ENCODE data around the gene TDRD9. TPM values are rescaled to one million over a fixed set of nuclear protein-coding genes. Genes with fewer than 3 reads are reported as not detected.

Gene TDRD9, protein sequence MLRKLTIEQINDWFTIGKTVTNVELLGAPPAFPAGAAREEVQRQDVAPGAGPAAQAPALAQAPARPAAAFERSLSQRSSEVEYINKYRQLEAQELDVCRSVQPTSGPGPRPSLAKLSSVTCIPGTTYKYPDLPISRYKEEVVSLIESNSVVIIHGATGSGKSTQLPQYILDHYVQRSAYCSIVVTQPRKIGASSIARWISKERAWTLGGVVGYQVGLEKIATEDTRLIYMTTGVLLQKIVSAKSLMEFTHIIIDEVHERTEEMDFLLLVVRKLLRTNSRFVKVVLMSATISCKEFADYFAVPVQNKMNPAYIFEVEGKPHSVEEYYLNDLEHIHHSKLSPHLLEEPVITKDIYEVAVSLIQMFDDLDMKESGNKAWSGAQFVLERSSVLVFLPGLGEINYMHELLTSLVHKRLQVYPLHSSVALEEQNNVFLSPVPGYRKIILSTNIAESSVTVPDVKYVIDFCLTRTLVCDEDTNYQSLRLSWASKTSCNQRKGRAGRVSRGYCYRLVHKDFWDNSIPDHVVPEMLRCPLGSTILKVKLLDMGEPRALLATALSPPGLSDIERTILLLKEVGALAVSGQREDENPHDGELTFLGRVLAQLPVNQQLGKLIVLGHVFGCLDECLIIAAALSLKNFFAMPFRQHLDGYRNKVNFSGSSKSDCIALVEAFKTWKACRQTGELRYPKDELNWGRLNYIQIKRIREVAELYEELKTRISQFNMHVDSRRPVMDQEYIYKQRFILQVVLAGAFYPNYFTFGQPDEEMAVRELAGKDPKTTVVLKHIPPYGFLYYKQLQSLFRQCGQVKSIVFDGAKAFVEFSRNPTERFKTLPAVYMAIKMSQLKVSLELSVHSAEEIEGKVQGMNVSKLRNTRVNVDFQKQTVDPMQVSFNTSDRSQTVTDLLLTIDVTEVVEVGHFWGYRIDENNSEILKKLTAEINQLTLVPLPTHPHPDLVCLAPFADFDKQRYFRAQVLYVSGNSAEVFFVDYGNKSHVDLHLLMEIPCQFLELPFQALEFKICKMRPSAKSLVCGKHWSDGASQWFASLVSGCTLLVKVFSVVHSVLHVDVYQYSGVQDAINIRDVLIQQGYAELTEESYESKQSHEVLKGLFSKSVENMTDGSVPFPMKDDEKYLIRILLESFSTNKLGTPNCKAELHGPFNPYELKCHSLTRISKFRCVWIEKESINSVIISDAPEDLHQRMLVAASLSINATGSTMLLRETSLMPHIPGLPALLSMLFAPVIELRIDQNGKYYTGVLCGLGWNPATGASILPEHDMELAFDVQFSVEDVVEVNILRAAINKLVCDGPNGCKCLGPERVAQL (N-terminal part only)
- not detected for polyA plus RNA-seq (2012; ENCODE audit: missing spikeins)

DNA sequence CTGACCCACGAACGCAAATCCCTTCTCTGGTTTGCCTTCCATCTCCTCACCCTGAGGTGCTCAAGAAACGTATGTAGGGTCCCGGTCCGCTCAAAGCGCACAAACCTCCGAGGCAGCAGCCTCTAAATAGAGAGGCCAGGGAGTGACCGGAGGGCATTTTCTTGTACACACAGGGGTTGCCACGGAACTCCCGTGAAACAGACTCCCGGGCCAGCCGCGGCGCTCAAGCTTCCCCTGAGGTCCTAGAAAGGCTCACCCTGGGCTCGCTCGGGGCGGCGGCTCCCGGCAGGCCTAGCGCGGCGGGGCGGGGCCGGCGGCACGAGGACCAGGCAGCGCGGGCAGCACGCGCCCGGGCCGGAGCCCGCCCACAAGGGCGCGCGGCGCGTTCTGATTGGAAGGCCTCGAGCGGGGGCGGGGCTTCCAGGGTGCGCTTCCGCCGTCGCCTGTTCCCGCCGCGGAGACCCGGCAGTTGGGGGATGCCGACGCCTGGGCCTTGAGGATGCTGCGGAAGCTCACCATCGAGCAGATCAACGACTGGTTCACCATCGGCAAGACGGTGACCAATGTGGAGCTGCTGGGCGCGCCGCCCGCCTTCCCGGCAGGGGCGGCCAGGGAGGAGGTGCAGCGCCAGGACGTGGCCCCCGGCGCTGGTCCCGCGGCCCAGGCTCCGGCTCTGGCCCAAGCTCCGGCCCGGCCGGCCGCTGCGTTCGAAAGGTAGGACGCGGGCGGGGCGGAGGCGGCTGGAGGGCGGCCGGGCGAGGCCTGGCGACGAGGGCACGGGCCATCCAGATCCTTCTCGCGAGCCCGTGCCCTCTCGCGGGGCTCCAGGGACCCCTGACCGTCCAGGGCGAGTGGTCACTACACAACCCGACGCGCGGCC is at the start of gene TDRD9:
TDRD9 (plus strand) TSS at position 446 of the 880 bp plus-strand sequence; CDS start at position 500, 54 bp downstream.
- FAIRE-seq (no peak), DNase-seq (ENCODE audit: insufficient read length) (no peak)
- TF ChIP-seq TAF1 (IDR thresholded peaks at IDR 0.05; ENCODE audit: borderline replicate concordance, low read depth, low read length) (no peak), POLR2A (IDR thresholded peaks at IDR 0.05; ENCODE audit: low read depth, low read length) (no peak), POLR2AphosphoS5 (IDR thresholded peaks at IDR 0.05; ENCODE audit: low read depth, low read length) (no peak)

DNA sequence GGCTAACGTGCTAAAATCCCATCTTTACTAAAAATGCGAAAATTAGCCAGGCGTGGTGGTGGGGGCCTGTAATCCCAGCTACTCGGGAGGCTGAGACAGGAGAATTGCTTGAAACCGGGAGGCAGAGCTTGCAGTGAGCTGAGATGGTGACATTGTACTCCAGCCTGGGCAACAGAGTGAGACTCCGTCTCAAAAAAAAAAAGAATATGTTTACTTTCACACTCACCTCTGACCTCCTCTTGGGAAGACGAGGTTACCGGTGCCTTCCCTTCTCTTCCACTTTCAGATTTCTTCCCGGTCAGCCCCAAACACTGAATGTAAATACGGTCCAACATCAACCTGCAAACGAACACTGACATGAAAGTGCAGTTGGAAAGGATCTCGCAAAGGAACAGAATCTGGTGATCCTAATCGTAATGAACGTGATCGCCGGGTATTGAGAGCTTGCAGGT is 49.1 kb upstream of the TDRD9 start:
- DNase-seq (ENCODE audit: insufficient read length), result no peak
- no peak for TF ChIP-seq TAF1 (IDR thresholded peaks at IDR 0.05; ENCODE audit: borderline replicate concordance, low read depth, low read length)
- TF ChIP-seq POLR2A (IDR thresholded peaks at IDR 0.05; ENCODE audit: low read depth, low read length), result no peak
- no peak for TF ChIP-seq POLR2AphosphoS5 (IDR thresholded peaks at IDR 0.05; ENCODE audit: low read depth, low read length)
- no peak for FAIRE-seq

GRCh38 chr14:103879570-103880347 is 48.5 kb upstream of the TDRD9 start:
- FAIRE-seq (no peak), DNase-seq (ENCODE audit: insufficient read length) (no peak)

DNA sequence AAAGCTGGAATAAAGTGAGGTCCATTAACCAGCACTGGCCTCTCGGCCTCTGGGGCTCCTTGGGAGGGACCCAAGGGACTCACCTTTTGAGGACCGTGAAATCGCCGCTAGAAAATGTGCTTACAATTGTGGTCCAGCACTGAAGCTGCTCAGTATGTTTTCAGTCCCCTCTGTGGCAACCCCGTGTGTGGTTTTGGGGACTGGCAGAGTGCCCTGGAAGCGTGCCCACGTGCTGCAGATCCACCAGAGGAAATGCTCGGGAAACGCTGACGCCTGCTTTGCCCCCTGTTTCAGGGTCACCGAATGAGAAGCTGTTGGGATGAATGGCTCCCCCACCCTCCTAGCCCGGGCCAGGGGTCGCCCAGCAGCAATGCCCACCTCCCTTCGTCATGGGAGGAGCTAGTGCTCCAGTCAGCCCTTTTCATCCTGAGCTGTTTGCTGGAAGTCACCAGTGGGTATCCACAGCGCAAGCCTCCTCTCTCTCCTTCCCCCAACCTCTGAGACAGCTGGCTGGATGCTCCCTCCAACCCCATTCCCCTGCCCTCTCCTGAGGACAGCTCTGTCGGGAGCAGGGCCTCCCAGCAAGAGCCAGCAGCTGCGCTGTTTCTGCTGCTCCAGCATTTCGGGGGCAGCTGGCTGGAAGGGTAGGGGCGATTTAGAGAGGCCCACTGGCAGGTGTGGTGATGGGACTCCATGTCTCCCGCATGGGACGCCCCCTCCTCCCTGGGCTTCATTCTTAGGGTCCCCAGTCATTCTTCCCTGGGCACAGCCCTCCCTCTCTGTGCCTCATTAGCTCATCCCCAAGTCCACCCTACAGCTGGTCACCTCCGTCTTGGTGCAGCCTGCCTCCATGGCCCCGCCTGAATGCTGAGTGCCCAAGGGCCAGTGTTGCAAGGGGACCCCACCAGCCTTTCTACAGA is 47.6 kb upstream of the TDRD9 start:
- FAIRE-seq, result no peak
- TF ChIP-seq TAF1 (IDR thresholded peaks at IDR 0.05; ENCODE audit: borderline replicate concordance, low read depth, low read length) (no peak), POLR2A (IDR thresholded peaks at IDR 0.05; ENCODE audit: low read depth, low read length) (no peak), POLR2AphosphoS5 (IDR thresholded peaks at IDR 0.05; ENCODE audit: low read depth, low read length) (no peak)
- no peak for DNase-seq (ENCODE audit: insufficient read length)

More at GRCh38 chr14:103879570-103880347, 48.5 kb upstream of the TDRD9 start:
- TF ChIP-seq POLR2AphosphoS5 (IDR thresholded peaks at IDR 0.05; ENCODE audit: low read depth, low read length), result no peak
- TF ChIP-seq TAF1 (IDR thresholded peaks at IDR 0.05; ENCODE audit: borderline replicate concordance, low read depth, low read length), result no peak
- TF ChIP-seq POLR2A (IDR thresholded peaks at IDR 0.05; ENCODE audit: low read depth, low read length), result no peak

- TF ChIP-seq POLR2A (IDR thresholded peaks at IDR 0.05; ENCODE audit: low read depth, low read length), result no peak
- no peak for TF ChIP-seq POLR2AphosphoS5 (IDR thresholded peaks at IDR 0.05; ENCODE audit: low read depth, low read length)
- TF ChIP-seq TAF1 (IDR thresholded peaks at IDR 0.05; ENCODE audit: borderline replicate concordance, low read depth, low read length), result no peak
- no peak for DNase-seq (ENCODE audit: insufficient read length)
- FAIRE-seq, result no peak
Observed at GRCh38 chr14:103881268-103882201, 46.7 kb upstream of the TDRD9 start.

DNA sequence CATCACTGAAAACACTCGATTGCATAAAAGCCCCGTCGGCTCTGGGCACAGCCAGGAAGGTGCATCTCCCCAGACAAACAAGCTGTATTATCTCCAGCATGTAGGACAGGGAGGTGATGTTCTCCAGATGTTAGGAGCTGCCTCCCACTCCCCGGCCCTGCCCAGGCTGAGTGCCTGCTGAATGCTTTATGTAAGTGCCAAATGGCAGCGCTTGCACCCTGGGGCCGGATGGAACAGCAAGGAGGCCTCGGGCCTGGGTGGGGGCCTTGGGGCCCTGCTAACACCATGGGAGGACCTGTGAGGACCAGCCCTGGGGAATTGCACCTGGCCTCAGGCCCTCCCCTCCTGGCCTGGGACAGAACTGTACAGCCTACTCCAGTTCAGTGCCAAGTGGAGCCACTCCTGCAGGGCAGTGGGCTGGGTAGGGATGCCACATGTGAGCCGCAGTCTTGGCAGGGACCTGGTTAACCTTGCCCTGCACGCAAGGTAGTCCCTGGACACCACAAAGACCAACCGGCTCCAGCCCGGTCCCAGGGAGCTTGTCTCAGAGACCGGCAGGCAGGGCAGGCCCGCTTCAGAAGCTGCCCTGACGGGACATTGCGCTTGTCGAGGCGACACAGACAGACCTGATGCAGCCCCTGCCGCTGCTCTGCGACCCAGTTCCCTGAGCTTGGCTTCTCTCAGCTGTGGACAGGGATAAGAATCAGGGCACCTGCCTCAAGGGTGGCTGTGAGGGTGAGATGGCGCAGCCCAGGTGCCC is 45.6 kb upstream of the TDRD9 start:
- TF ChIP-seq POLR2A (IDR thresholded peaks at IDR 0.05; ENCODE audit: low read depth, low read length) (no peak), TAF1 (IDR thresholded peaks at IDR 0.05; ENCODE audit: borderline replicate concordance, low read depth, low read length) (no peak), POLR2AphosphoS5 (IDR thresholded peaks at IDR 0.05; ENCODE audit: low read depth, low read length) (no peak)
- FAIRE-seq, result no peak
- no peak for DNase-seq (ENCODE audit: insufficient read length)

DNA sequence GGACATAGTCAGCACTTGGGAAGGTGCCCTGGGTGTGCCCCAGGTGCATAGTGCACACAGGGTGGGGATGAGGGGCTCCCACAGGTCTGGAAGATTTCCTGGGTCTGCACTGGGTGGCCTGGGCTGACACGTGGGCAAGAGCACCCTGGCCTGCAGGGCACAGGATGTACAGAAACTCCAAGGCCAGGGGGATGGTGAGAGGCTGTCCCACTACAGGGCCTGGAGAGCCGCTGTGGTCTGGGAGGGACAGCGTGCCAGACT is 45.1 kb upstream of the TDRD9 start:
- FAIRE-seq (no peak), DNase-seq (ENCODE audit: insufficient read length) (no peak)
- TF ChIP-seq POLR2AphosphoS5 (IDR thresholded peaks at IDR 0.05; ENCODE audit: low read depth, low read length), result no peak
- no peak for TF ChIP-seq TAF1 (IDR thresholded peaks at IDR 0.05; ENCODE audit: borderline replicate concordance, low read depth, low read length)
- no peak for TF ChIP-seq POLR2A (IDR thresholded peaks at IDR 0.05; ENCODE audit: low read depth, low read length)

Measured in GM12892 (cell line).